SK-N-MC (cell line): ENCODE measurements around the gene S100B.

Source experiments
- DNase-seq: peaks from one replicate; pipeline ENCODE4 v3.0.0-alpha.2; 2011; ENCODE audit warnings: low read depth, low spot score
- H3K27ac ChIP-seq: fragments of 200-600 bp; sonication (generic); 2 replicates; pipeline ENCODE4 v1.5.1; 2016; ENCODE audit warnings: mixed run types
- H3K36me3 ChIP-seq: fragments of 200-600 bp; sonication (generic); 2 replicates; pipeline ENCODE4 v1.6.1; 2017; ENCODE audit warnings: antibody characterized with exemption, low read length, mixed read lengths; ENCODE audit not compliant: insufficient read depth
- H3K4me3 ChIP-seq: fragments of 200-600 bp; sonication (generic); 2 replicates; pipeline ENCODE4 v1.5.1; 2016
- H3K9ac ChIP-seq: fragments of 200-600 bp; sonication (generic); 2 replicates; pipeline ENCODE4 v1.8.0; 2017; ENCODE audit warnings: mixed run types, mixed read lengths; ENCODE audit not compliant: insufficient read length
- H3K9me3 ChIP-seq: fragments of 200-600 bp; sonication (generic); 2 replicates; pipeline ENCODE4 v1.6.1; 2017; ENCODE audit warnings: low read depth, mild to moderate bottlenecking, antibody characterized with exemption, low read length, moderate library complexity, mixed read lengths
- EZH2 ChIP-seq: fragments of 200-600 bp; sonication (generic); IDR thresholded peaks from one replicate; pipeline ENCODE4 v1.6.1; 2017; ENCODE audit warnings: antibody characterized with exemption
- FOXP2 ChIP-seq: optimal IDR thresholded peaks from 2 replicates; pipeline ENCODE3; 2011; ENCODE audit warnings: mild to moderate bottlenecking, moderate library complexity; ENCODE audit not compliant: insufficient read depth; ENCODE audit errors: extremely low read length, control extremely low read depth
- POLR2AphosphoS5 ChIP-seq: IDR thresholded peaks from 2 replicates; pipeline ENCODE4 v1.6.1; 2012; ENCODE audit warnings: mild to moderate bottlenecking, low read depth, low read length, borderline replicate concordance

S100B gene

GRCh38 chr21:46613391-46613790, 8.5 kb upstream of the S100B start:
- H3K9me3 ChIP-seq = no peaks in the 10 kb centered on the region
- TF ChIP-seq FOXP2 (no peak), EZH2 (no peak), POLR2AphosphoS5 (no peak)
- no peak overlapping the region for H3K9ac ChIP-seq
- H3K36me3 ChIP-seq = no peaks in the 10 kb centered on the region
- H3K27ac ChIP-seq = no peak overlapping the region
- no peak overlapping the region for H3K4me3 ChIP-seq
- DNase-seq = no peak

GRCh38 chr21:46610018-46610701, 5.3 kb upstream of the S100B start:
- TF ChIP-seq POLR2AphosphoS5 = no peak
- no peak for TF ChIP-seq FOXP2
- no peak for TF ChIP-seq EZH2
- no peak overlapping the region for H3K9ac ChIP-seq
- DNase-seq = no peak
- no peaks in the 10 kb centered on the region for H3K9me3 ChIP-seq
- H3K4me3 ChIP-seq = no peak overlapping the region
- H3K36me3 ChIP-seq = no peaks in the 10 kb centered on the region
- no peak overlapping the region for H3K27ac ChIP-seq

GRCh38 chr21:46608672-46609111, 3.8 kb upstream of the S100B start:
- H3K9ac ChIP-seq = no peak overlapping the region
- H3K9me3 ChIP-seq = no peaks in the 10 kb centered on the region
- no peak overlapping the region for H3K4me3 ChIP-seq
- no peaks in the 10 kb centered on the region for H3K36me3 ChIP-seq
- no peak for TF ChIP-seq POLR2AphosphoS5
- no peak for DNase-seq
- H3K27ac ChIP-seq = no peak overlapping the region

GRCh38 chr21:46607636-46608035, 2.8 kb upstream of the S100B start:
- Histone ChIP-seq H3K9me3 (no peaks in the 10 kb centered on the region), H3K9ac (no peak overlapping the region), H3K27ac (no peak overlapping the region), H3K36me3 (no peaks in the 10 kb centered on the region), H3K4me3 (no peak overlapping the region)
- no peak for TF ChIP-seq POLR2AphosphoS5
- TF ChIP-seq FOXP2 = no peak
- TF ChIP-seq EZH2 = no peak
- DNase-seq = no peak

GRCh38 chr21:46606427-46606813, 1.5 kb upstream of the S100B start:
- H3K9me3 ChIP-seq = no peaks in the 10 kb centered on the region
- H3K4me3 ChIP-seq = no peak overlapping the region
- no peak overlapping the region for H3K27ac ChIP-seq
- H3K36me3 ChIP-seq = no peaks in the 10 kb centered on the region
- H3K9ac ChIP-seq = no peak overlapping the region
- no peak for DNase-seq
- TF ChIP-seq EZH2 = no peak
- TF ChIP-seq FOXP2 = no peak
- no peak for TF ChIP-seq POLR2AphosphoS5

- DNase-seq = no peak
- TF ChIP-seq POLR2AphosphoS5 (no peak), FOXP2 (no peak), EZH2 (no peak)
- H3K27ac ChIP-seq = peak overlapping the region; percentile 90
- H3K9ac ChIP-seq = peak overlapping the region; percentile 53
- peak overlapping the region; percentile 64 for H3K4me3 ChIP-seq
- no peaks in the 10 kb centered on the region for H3K9me3 ChIP-seq
- no peaks in the 10 kb centered on the region for H3K36me3 ChIP-seq
Measured at GRCh38 chr21:46605767-46606426, 1.0 kb upstream of the S100B start.

GRCh38 chr21:46604329-46604974, 430 bp downstream of the S100B start:
- Histone ChIP-seq H3K27ac (peak overlapping the region; percentile 90), H3K9me3 (no peaks in the 10 kb centered on the region), H3K36me3 (no peaks in the 10 kb centered on the region), H3K9ac (peak overlapping the region; percentile 42), H3K4me3 (peak overlapping the region; percentile 64)
- TF ChIP-seq FOXP2 = no peak
- TF ChIP-seq POLR2AphosphoS5 = no peak
- TF ChIP-seq EZH2 = no peak
- no peak for DNase-seq

GRCh38 chr21:46603228-46603627, 1.7 kb downstream of the S100B start:
- no peaks in the 10 kb centered on the region for H3K36me3 ChIP-seq
- H3K27ac ChIP-seq = peak overlapping the region; percentile 90; the same call in 1 of the 2 replicates
- no peak for TF ChIP-seq POLR2AphosphoS5
- no peak for TF ChIP-seq EZH2
- no peak for TF ChIP-seq FOXP2
- no peaks in the 10 kb centered on the region for H3K9me3 ChIP-seq
- H3K4me3 ChIP-seq = no peak overlapping the region
- no peak for DNase-seq
- no peak overlapping the region for H3K9ac ChIP-seq
